ENCODE data around the gene SLIT1.

DNA sequence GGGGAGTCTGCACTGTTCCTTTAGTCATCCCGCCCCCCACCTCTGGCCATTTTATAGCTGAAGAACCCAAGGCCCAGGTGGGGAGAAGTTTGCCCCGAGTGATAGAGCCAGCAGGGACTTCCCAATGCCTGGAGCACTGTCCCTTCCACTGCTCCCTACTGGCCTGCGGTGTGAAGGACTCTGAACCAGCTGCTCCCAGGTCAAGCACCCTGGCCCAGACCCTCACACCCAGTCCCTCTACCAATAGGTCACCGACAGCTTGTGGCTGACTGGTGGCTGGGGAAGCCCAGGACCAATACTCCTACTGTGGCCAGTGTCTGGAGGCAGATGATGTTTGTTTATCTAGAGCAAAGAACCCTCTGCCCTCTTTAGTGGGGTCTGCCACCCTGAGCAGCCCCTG lies 185.8 kb downstream of the SLIT1 start:
- TF ChIP-seq POLR2A (IDR thresholded peaks at IDR 0.05) = no peak
- TF ChIP-seq, protein P1, sequence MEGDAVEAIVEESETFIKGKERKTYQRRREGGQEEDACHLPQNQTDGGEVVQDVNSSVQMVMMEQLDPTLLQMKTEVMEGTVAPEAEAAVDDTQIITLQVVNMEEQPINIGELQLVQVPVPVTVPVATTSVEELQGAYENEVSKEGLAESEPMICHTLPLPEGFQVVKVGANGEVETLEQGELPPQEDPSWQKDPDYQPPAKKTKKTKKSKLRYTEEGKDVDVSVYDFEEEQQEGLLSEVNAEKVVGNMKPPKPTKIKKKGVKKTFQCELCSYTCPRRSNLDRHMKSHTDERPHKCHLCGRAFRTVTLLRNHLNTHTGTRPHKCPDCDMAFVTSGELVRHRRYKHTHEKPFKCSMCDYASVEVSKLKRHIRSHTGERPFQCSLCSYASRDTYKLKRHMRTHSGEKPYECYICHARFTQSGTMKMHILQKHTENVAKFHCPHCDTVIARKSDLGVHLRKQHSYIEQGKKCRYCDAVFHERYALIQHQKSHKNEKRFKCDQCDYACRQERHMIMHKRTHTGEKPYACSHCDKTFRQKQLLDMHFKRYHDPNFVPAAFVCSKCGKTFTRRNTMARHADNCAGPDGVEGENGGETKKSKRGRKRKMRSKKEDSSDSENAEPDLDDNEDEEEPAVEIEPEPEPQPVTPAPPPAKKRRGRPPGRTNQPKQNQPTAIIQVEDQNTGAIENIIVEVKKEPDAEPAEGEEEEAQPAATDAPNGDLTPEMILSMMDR (IDR thresholded peaks at IDR 0.05 in 4 of 5, conservative IDR thresholded peaks at IDR 0.05 in 1 of 5) = no peak
